Measurements from ENCODE around the gene APOBEC2.

The APOBEC2 gene

GRCh38 chr6:41038205-41038604 lies 14.8 kb upstream of the APOBEC2 start:
- no peak for DNase-seq

GRCh38 chr6:41039060-41039998 lies 13.7 kb upstream of the APOBEC2 start, which contains the start of gene UNC5CL:
Gene UNC5CL (minus strand): TSS chr6:41039221. CDS start chr6:41035074, 4,147 bp downstream.
- DNase-seq: peak; percentile 65 to 69

GRCh38 chr6:41040101-41040939 lies 12.7 kb upstream of the APOBEC2 start:
- DNase-seq: peak in 1 of 2 experiments; percentile 26

GRCh38 chr6:41040940-41041536 lies 12.0 kb upstream of the APOBEC2 start:
- DNase-seq: no peak

- no peak for DNase-seq
Observed at GRCh38 chr6:41042226-41043055, 10.6 kb upstream of the APOBEC2 start, which contains the start of gene TSPO2. Gene TSPO2 (plus strand): TSS chr6:41042467. CDS start chr6:41042986, 519 bp downstream.

- DNase-seq: no peak
Observed at GRCh38 chr6:41043151-41043550, 9.9 kb upstream of the APOBEC2 start.

- no peak for DNase-seq
Observed at GRCh38 chr6:41045664-41046063, 7.3 kb upstream of the APOBEC2 start.

- DNase-seq: no peak
Observed at GRCh38 chr6:41046084-41046483, 6.9 kb upstream of the APOBEC2 start.

- DNase-seq: no peak
Observed at GRCh38 chr6:41047306-41047705, 5.7 kb upstream of the APOBEC2 start.

GRCh38 chr6:41047745-41048732 lies 5.0 kb upstream of the APOBEC2 start:
- no peak for DNase-seq

- no peak for DNase-seq
Observed at GRCh38 chr6:41049521-41049920, 3.5 kb upstream of the APOBEC2 start.

GRCh38 chr6:41049955-41050354 lies 3.0 kb upstream of the APOBEC2 start:
- no peak for DNase-seq

GRCh38 chr6:41050536-41050935 lies 2.5 kb upstream of the APOBEC2 start:
- no peak for DNase-seq

- DNase-seq: no peak
Observed at GRCh38 chr6:41051873-41052272, 1.1 kb upstream of the APOBEC2 start.

- no peak for DNase-seq
Observed at GRCh38 chr6:41054511-41054910, 1.5 kb downstream of the APOBEC2 start.

- no peak for DNase-seq
Observed at GRCh38 chr6:41055149-41055548, 2.1 kb downstream of the APOBEC2 start.

GRCh38 chr6:41056768-41057490 lies 3.9 kb downstream of the APOBEC2 start:
- no peak for DNase-seq

GRCh38 chr6:41058783-41059181 lies 5.8 kb downstream of the APOBEC2 start:
- no peak for DNase-seq

- DNase-seq: no peak
Observed at GRCh38 chr6:41059556-41059955, 6.6 kb downstream of the APOBEC2 start.

- no peak for DNase-seq
Observed at GRCh38 chr6:41061196-41061726, 8.3 kb downstream of the APOBEC2 start.

Data from activated T-cell treated with anti-CD3 and anti-CD28 coated beads, Interleukin-2, amount 50 U/mL, for 48 hours (primary cell).